ENCODE measurements around the gene TTF2. TPM values are rescaled to one million over a fixed set of nuclear protein-coding genes. Genes with fewer than 3 reads are reported as not detected.

The TTF2 gene
- polyA plus RNA-seq, 1 donor from 2014 or later = 2.6 TPM

DNA sequence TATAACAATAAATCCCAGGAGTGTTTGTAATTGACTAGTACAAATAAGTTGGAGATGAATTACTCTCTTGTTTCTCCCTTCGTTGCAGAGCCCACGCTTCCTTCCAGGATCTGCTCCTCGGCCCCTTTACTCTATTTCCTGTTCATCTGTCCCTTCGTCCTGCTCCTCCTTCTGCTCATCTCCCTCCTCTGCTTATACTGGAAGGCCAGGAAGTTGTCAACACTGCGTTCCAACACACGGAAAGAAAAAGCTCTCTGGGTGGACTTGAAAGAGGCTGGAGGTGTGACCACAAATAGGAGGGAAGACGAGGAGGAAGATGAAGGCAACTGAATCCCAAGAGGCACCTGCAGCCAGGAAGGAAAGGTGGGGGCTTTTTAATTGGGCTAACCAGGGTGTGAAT, 26.4 kb upstream of the TTF2 start:
- Histone ChIP-seq H2AFZ (ENCODE audit: low read depth, low read length) (no peak overlapping the region), H3K9me2 (ENCODE audit: insufficient read depth, low read length) (no peaks in the 10 kb centered on the region), H3K4me3 (ENCODE audit: low read length) (no peak overlapping the region), H3K9me3 (ENCODE audit: low read length) (no peaks in the 10 kb centered on the region), H4K20me1 (ENCODE audit: insufficient read depth) (no peaks in the 10 kb centered on the region), H3K27me3 (ENCODE audit: insufficient read depth, low read depth, low read length) (no peaks in the 10 kb centered on the region), H3K36me3 (ENCODE audit: insufficient read depth, low read length) (no peaks in the 10 kb centered on the region), H3F3A (ENCODE audit: insufficient read depth, low read length, poor library complexity, severe bottlenecking) (no peaks in the 10 kb centered on the region), H3K27ac (ENCODE audit: low read length) (no peak overlapping the region), H3K9ac (ENCODE audit: low read length) (no peak overlapping the region), H3K79me2 (replicated peaks; ENCODE audit: insufficient read depth, low read length) (no peaks in the 10 kb centered on the region), H3K4me2 (ENCODE audit: low read length) (no peak overlapping the region)
- TF ChIP-seq MXI1 (conservative IDR thresholded peaks at IDR 0.05; ENCODE audit: poor library complexity, severe bottlenecking) = no peak
- TF ChIP-seq, protein P1, sequence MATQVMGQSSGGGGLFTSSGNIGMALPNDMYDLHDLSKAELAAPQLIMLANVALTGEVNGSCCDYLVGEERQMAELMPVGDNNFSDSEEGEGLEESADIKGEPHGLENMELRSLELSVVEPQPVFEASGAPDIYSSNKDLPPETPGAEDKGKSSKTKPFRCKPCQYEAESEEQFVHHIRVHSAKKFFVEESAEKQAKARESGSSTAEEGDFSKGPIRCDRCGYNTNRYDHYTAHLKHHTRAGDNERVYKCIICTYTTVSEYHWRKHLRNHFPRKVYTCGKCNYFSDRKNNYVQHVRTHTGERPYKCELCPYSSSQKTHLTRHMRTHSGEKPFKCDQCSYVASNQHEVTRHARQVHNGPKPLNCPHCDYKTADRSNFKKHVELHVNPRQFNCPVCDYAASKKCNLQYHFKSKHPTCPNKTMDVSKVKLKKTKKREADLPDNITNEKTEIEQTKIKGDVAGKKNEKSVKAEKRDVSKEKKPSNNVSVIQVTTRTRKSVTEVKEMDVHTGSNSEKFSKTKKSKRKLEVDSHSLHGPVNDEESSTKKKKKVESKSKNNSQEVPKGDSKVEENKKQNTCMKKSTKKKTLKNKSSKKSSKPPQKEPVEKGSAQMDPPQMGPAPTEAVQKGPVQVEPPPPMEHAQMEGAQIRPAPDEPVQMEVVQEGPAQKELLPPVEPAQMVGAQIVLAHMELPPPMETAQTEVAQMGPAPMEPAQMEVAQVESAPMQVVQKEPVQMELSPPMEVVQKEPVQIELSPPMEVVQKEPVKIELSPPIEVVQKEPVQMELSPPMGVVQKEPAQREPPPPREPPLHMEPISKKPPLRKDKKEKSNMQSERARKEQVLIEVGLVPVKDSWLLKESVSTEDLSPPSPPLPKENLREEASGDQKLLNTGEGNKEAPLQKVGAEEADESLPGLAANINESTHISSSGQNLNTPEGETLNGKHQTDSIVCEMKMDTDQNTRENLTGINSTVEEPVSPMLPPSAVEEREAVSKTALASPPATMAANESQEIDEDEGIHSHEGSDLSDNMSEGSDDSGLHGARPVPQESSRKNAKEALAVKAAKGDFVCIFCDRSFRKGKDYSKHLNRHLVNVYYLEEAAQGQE (IDR thresholded peaks at IDR 0.05; ENCODE audit: borderline replicate concordance) = no peak
- TF ChIP-seq EP300 (conservative IDR thresholded peaks at IDR 0.05; ENCODE audit: poor library complexity, severe bottlenecking) = no peak

GRCh38 chr1:117034791-117035290, 25.3 kb upstream of the TTF2 start:
- H3K27me3 ChIP-seq (ENCODE audit: insufficient read depth, low read depth, low read length) = no peaks in the 10 kb centered on the region
- TF ChIP-seq SMC3 (conservative IDR thresholded peaks at IDR 0.05; ENCODE audit: poor library complexity) = no peak
- no peak for TF ChIP-seq MXI1 (conservative IDR thresholded peaks at IDR 0.05; ENCODE audit: poor library complexity, severe bottlenecking)
- TF ChIP-seq, protein P1 (IDR thresholded peaks at IDR 0.05; ENCODE audit: borderline replicate concordance) = no peak
- H3K79me2 ChIP-seq (replicated peaks; ENCODE audit: insufficient read depth, low read length) = no peaks in the 10 kb centered on the region
- no peaks in the 10 kb centered on the region for H3K9me2 ChIP-seq (ENCODE audit: insufficient read depth, low read length)
- H3K36me3 ChIP-seq (ENCODE audit: insufficient read depth, low read length) = no peaks in the 10 kb centered on the region
- H3K4me3 ChIP-seq (ENCODE audit: low read length) = no peak overlapping the region
- H4K20me1 ChIP-seq (ENCODE audit: insufficient read depth) = no peaks in the 10 kb centered on the region
- no peak overlapping the region for H3K9ac ChIP-seq (ENCODE audit: low read length)
- no peaks in the 10 kb centered on the region for H3K9me3 ChIP-seq (ENCODE audit: low read length)
- no peak overlapping the region for H2AFZ ChIP-seq (ENCODE audit: low read depth, low read length)
- no peak overlapping the region for H3K27ac ChIP-seq (ENCODE audit: low read length)
- H3F3A ChIP-seq (ENCODE audit: insufficient read depth, low read length, poor library complexity, severe bottlenecking) = no peaks in the 10 kb centered on the region
- no peak overlapping the region for H3K4me2 ChIP-seq (ENCODE audit: low read length)

- no peak overlapping the region for H3K4me3 ChIP-seq (ENCODE audit: low read length)
- H3F3A ChIP-seq (ENCODE audit: insufficient read depth, low read length, poor library complexity, severe bottlenecking) = no peaks in the 10 kb centered on the region
- no peaks in the 10 kb centered on the region for H3K9me2 ChIP-seq (ENCODE audit: insufficient read depth, low read length)
- no peaks in the 10 kb centered on the region for H4K20me1 ChIP-seq (ENCODE audit: insufficient read depth)
- no peaks in the 10 kb centered on the region for H3K9me3 ChIP-seq (ENCODE audit: low read length)
- H3K36me3 ChIP-seq (ENCODE audit: insufficient read depth, low read length) = no peaks in the 10 kb centered on the region
- TF ChIP-seq EZH2 (IDR thresholded peaks at IDR 0.05; ENCODE audit: borderline replicate concordance, insufficient read depth, low read length, poor library complexity, severe bottlenecking) = no peak
- TF ChIP-seq POLR2AphosphoS5 (IDR thresholded peaks at IDR 0.05) = no peak
- TF ChIP-seq RAD21 (conservative IDR thresholded peaks at IDR 0.05) = no peak
- TF ChIP-seq EP300 (conservative IDR thresholded peaks at IDR 0.05; ENCODE audit: poor library complexity, severe bottlenecking) = no peak
- TF ChIP-seq, protein P1 (IDR thresholded peaks at IDR 0.05; ENCODE audit: borderline replicate concordance) = no peak
- TF ChIP-seq SMC3 (conservative IDR thresholded peaks at IDR 0.05; ENCODE audit: poor library complexity) = no peak
- TF ChIP-seq MXI1 (conservative IDR thresholded peaks at IDR 0.05; ENCODE audit: poor library complexity, severe bottlenecking) = no peak
- TF ChIP-seq, protein P2, sequence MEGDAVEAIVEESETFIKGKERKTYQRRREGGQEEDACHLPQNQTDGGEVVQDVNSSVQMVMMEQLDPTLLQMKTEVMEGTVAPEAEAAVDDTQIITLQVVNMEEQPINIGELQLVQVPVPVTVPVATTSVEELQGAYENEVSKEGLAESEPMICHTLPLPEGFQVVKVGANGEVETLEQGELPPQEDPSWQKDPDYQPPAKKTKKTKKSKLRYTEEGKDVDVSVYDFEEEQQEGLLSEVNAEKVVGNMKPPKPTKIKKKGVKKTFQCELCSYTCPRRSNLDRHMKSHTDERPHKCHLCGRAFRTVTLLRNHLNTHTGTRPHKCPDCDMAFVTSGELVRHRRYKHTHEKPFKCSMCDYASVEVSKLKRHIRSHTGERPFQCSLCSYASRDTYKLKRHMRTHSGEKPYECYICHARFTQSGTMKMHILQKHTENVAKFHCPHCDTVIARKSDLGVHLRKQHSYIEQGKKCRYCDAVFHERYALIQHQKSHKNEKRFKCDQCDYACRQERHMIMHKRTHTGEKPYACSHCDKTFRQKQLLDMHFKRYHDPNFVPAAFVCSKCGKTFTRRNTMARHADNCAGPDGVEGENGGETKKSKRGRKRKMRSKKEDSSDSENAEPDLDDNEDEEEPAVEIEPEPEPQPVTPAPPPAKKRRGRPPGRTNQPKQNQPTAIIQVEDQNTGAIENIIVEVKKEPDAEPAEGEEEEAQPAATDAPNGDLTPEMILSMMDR (IDR thresholded peaks at IDR 0.05; ENCODE audit: poor library complexity, severe bottlenecking) = no peak
- no peak for TF ChIP-seq TAF1 (IDR thresholded peaks at IDR 0.05; ENCODE audit: low read depth)
- no peak overlapping the region for H2AFZ ChIP-seq (ENCODE audit: low read depth, low read length)
- H3K27me3 ChIP-seq (ENCODE audit: insufficient read depth, low read depth, low read length) = no peaks in the 10 kb centered on the region
- no peak overlapping the region for H3K27ac ChIP-seq (ENCODE audit: low read length)
- no peaks in the 10 kb centered on the region for H3K79me2 ChIP-seq (replicated peaks; ENCODE audit: insufficient read depth, low read length)
- H3K4me2 ChIP-seq (ENCODE audit: low read length) = no peak overlapping the region
- no peak overlapping the region for H3K9ac ChIP-seq (ENCODE audit: low read length)
Observed at GRCh38 chr1:117036018-117036461, 24.1 kb upstream of the TTF2 start.

All from neural cell (in vitro differentiated cells).